ENCODE data around the gene MAGEA4.

Gene MAGEA4

GRCh38 chrX:151921866-151922265 lies 9.2 kb downstream of the MAGEA4 start:
- no peaks in the 10 kb centered on the region for H3K36me3 ChIP-seq (ENCODE audit: control insufficient read depth in 2 of 2, insufficient read depth in 2 of 2, low read length in 2 of 2)
- no peaks in the 10 kb centered on the region for H3K27me3 ChIP-seq (ENCODE audit: control insufficient read depth in 2 of 2, insufficient read depth in 2 of 2, low read length in 2 of 2)
- no peaks in the 10 kb centered on the region for H3K4me1 ChIP-seq (ENCODE audit: control insufficient read depth in 2 of 2, insufficient read depth in 2 of 2, low read length in 2 of 2)
- H3K4me3 ChIP-seq (ENCODE audit: low read length in 2 of 2): no peak overlapping the region
- no peak overlapping the region for H3K9ac ChIP-seq (ENCODE audit: low read depth in 1 of 2, low read length in 2 of 2)
- H3K27ac ChIP-seq (ENCODE audit: low read depth in 2 of 2, low read length in 2 of 2): no peak overlapping the region
- H3K9me3 ChIP-seq (ENCODE audit: control insufficient read depth in 2 of 2, low read length in 2 of 2): no peaks in the 10 kb centered on the region

GRCh38 chrX:151922692-151923091 lies 10.0 kb downstream of the MAGEA4 start:
- Histone ChIP-seq H3K27ac (ENCODE audit: low read depth in 2 of 2, low read length in 2 of 2) (no peak overlapping the region), H3K9me3 (ENCODE audit: control insufficient read depth in 2 of 2, low read length in 2 of 2) (no peaks in the 10 kb centered on the region), H3K27me3 (ENCODE audit: control insufficient read depth in 2 of 2, insufficient read depth in 2 of 2, low read length in 2 of 2) (no peaks in the 10 kb centered on the region), H3K9ac (ENCODE audit: low read depth in 1 of 2, low read length in 2 of 2) (no peak overlapping the region), H3K4me3 (ENCODE audit: low read length in 2 of 2) (no peak overlapping the region), H3K4me1 (ENCODE audit: control insufficient read depth in 2 of 2, insufficient read depth in 2 of 2, low read length in 2 of 2) (no peaks in the 10 kb centered on the region), H3K36me3 (ENCODE audit: control insufficient read depth in 2 of 2, insufficient read depth in 2 of 2, low read length in 2 of 2) (no peaks in the 10 kb centered on the region)

- H3K4me1 ChIP-seq (ENCODE audit: control insufficient read depth in 2 of 2, insufficient read depth in 2 of 2, low read length in 2 of 2): no peaks in the 10 kb centered on the region
- no peak overlapping the region for H3K4me3 ChIP-seq (ENCODE audit: low read length in 2 of 2)
- no peaks in the 10 kb centered on the region for H3K27me3 ChIP-seq (ENCODE audit: control insufficient read depth in 2 of 2, insufficient read depth in 2 of 2, low read length in 2 of 2)
- H3K36me3 ChIP-seq (ENCODE audit: control insufficient read depth in 2 of 2, insufficient read depth in 2 of 2, low read length in 2 of 2): no peaks in the 10 kb centered on the region
- no peak overlapping the region for H3K27ac ChIP-seq (ENCODE audit: low read depth in 2 of 2, low read length in 2 of 2)
- H3K9me3 ChIP-seq (ENCODE audit: control insufficient read depth in 2 of 2, low read length in 2 of 2): no peaks in the 10 kb centered on the region
- H3K9ac ChIP-seq (ENCODE audit: low read depth in 1 of 2, low read length in 2 of 2): no peak overlapping the region
These were observed 11.0 kb downstream of the MAGEA4 start for GRCh38 chrX:151923648-151924047.

DNA sequence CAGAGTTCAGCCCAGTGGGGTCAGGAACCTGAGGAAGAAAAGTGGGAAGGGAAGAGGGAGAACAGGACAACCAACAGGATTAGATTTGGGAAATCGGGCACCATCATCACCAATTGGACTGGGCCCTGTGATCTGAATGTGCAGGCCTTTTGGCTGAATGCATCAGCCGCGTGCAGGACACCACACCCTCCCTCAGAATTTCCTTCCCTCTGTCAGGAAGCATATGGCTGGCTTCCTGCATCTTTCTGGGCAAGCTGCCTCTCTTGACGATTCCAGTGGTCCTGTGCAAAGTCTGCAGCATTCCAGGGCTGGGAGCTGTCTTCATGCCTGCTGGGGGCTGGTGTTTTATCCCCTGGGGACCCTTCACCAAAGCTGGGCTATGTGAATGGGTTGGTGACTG lies 16.4 kb downstream of the MAGEA4 start:
- Histone ChIP-seq H3K27me3 (ENCODE audit: control insufficient read depth in 2 of 2, insufficient read depth in 2 of 2, low read length in 2 of 2) (no peaks in the 10 kb centered on the region), H3K9ac (ENCODE audit: low read depth in 1 of 2, low read length in 2 of 2) (no peak overlapping the region), H3K4me3 (ENCODE audit: low read length in 2 of 2) (no peak overlapping the region), H3K4me1 (ENCODE audit: control insufficient read depth in 2 of 2, insufficient read depth in 2 of 2, low read length in 2 of 2) (no peaks in the 10 kb centered on the region), H3K9me3 (ENCODE audit: control insufficient read depth in 2 of 2, low read length in 2 of 2) (no peaks in the 10 kb centered on the region), H3K27ac (ENCODE audit: low read depth in 2 of 2, low read length in 2 of 2) (no peak overlapping the region), H3K36me3 (ENCODE audit: control insufficient read depth in 2 of 2, insufficient read depth in 2 of 2, low read length in 2 of 2) (no peaks in the 10 kb centered on the region)

- Histone ChIP-seq H3K27me3 (ENCODE audit: control insufficient read depth in 2 of 2, insufficient read depth in 2 of 2, low read length in 2 of 2) (no peaks in the 10 kb centered on the region), H3K4me1 (ENCODE audit: control insufficient read depth in 2 of 2, insufficient read depth in 2 of 2, low read length in 2 of 2) (no peaks in the 10 kb centered on the region), H3K4me3 (ENCODE audit: low read length in 2 of 2) (no peak overlapping the region), H3K36me3 (ENCODE audit: control insufficient read depth in 2 of 2, insufficient read depth in 2 of 2, low read length in 2 of 2) (no peaks in the 10 kb centered on the region), H3K9ac (ENCODE audit: low read depth in 1 of 2, low read length in 2 of 2) (no peak overlapping the region), H3K9me3 (ENCODE audit: control insufficient read depth in 2 of 2, low read length in 2 of 2) (no peaks in the 10 kb centered on the region), H3K27ac (ENCODE audit: low read depth in 2 of 2, low read length in 2 of 2) (no peak overlapping the region)
These were observed 22.7 kb downstream of the MAGEA4 start for GRCh38 chrX:151935358-151935757.

DNA sequence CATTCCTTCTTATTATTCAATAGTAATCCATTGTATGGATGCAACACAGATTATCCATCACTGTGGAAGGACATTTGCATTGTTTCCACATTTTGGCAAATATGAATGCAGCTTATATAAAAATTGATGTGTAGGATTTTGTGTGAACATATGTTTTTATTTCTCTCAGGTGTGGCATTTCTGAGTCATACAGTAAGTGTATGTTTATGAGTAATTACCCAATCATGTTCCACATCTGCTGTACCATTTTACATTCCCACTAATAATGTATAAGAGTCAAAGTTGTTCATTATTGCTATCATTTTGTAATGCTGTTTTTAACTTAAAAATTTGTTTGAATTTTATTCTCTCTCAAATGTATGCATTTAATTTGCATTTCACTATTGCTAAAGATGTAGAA lies 25.5 kb downstream of the MAGEA4 start:
- H3K27me3 ChIP-seq (ENCODE audit: control insufficient read depth in 2 of 2, insufficient read depth in 2 of 2, low read length in 2 of 2): no peaks in the 10 kb centered on the region
- H3K9me3 ChIP-seq (ENCODE audit: control insufficient read depth in 2 of 2, low read length in 2 of 2): no peaks in the 10 kb centered on the region
- H3K9ac ChIP-seq (ENCODE audit: low read depth in 1 of 2, low read length in 2 of 2): no peak overlapping the region
- H3K4me3 ChIP-seq (ENCODE audit: low read length in 2 of 2): no peak overlapping the region
- H3K36me3 ChIP-seq (ENCODE audit: control insufficient read depth in 2 of 2, insufficient read depth in 2 of 2, low read length in 2 of 2): no peaks in the 10 kb centered on the region
- H3K4me1 ChIP-seq (ENCODE audit: control insufficient read depth in 2 of 2, insufficient read depth in 2 of 2, low read length in 2 of 2): no peaks in the 10 kb centered on the region
- H3K27ac ChIP-seq (ENCODE audit: low read depth in 2 of 2, low read length in 2 of 2): no peak overlapping the region

GRCh38 chrX:151954730-151955129 lies 42.0 kb downstream of the MAGEA4 start:
- Histone ChIP-seq H3K36me3 (ENCODE audit: control insufficient read depth in 2 of 2, insufficient read depth in 2 of 2, low read length in 2 of 2) (peaks cover 5 to 6% of the 10 kb centered on the region in 2 donors), H3K9me3 (ENCODE audit: control insufficient read depth in 2 of 2, low read length in 2 of 2) (no peaks in the 10 kb centered on the region), H3K4me3 (ENCODE audit: low read length in 2 of 2) (no peak overlapping the region)

DNA sequence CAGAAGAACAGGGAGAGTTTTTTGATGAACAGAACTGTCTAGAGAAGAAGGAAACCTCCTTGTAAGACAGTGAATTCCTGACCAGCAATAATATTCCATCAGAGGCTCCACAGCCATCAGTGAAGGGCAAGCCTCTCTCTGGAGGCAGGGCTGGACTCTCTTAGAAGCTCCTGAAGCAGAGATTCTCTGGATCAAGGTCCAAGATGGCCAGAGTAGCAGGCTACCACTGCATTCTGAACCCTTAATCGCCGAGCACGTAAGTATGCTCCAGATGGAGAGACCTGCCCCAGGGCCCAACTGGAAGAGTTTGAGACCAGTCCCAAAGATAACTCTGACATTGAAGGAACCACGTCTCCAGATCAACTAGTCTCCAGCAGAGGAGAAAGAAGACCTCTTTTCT lies 45.4 kb downstream of the MAGEA4 start:
- Histone ChIP-seq H3K4me3 (ENCODE audit: low read length in 2 of 2) (no peak overlapping the region), H3K27ac (ENCODE audit: low read depth in 2 of 2, low read length in 2 of 2) (no peak overlapping the region), H3K4me1 (ENCODE audit: control insufficient read depth in 2 of 2, insufficient read depth in 2 of 2, low read length in 2 of 2) (no peaks in the 10 kb centered on the region), H3K9me3 (ENCODE audit: control insufficient read depth in 2 of 2, low read length in 2 of 2) (no peaks in the 10 kb centered on the region), H3K9ac (ENCODE audit: low read depth in 1 of 2, low read length in 2 of 2) (no peak overlapping the region), H3K36me3 (ENCODE audit: control insufficient read depth in 2 of 2, insufficient read depth in 2 of 2, low read length in 2 of 2) (peaks cover 5 to 6% of the 10 kb centered on the region in 2 donors), H3K27me3 (ENCODE audit: control insufficient read depth in 2 of 2, insufficient read depth in 2 of 2, low read length in 2 of 2) (no peaks in the 10 kb centered on the region)

More at GRCh38 chrX:151954730-151955129, 42.0 kb downstream of the MAGEA4 start:
- no peak overlapping the region for H3K27ac ChIP-seq (ENCODE audit: low read depth in 2 of 2, low read length in 2 of 2)
- no peaks in the 10 kb centered on the region for H3K27me3 ChIP-seq (ENCODE audit: control insufficient read depth in 2 of 2, insufficient read depth in 2 of 2, low read length in 2 of 2)
- no peak overlapping the region for H3K9ac ChIP-seq (ENCODE audit: low read depth in 1 of 2, low read length in 2 of 2)
- no peaks in the 10 kb centered on the region for H3K4me1 ChIP-seq (ENCODE audit: control insufficient read depth in 2 of 2, insufficient read depth in 2 of 2, low read length in 2 of 2)

DNA sequence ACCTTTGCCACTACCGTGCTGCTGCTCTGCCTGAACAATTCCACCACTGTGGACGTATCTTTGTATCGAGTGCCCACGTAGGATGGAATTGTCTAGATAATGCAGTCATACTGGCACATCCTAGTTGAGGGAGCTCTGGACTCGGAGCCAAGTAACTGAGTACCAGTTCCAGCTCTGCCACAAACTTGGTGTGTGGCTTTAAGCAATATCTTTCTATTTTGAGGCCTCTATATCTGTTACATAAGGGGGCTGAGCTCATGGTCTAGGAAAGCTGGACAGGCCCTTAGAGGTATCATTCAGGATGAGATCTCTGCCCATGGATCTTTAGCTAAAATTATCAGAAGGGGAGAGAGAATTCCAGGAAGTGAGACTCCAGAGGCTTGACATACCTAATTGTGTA lies 49.3 kb downstream of the MAGEA4 start:
- H3K9ac ChIP-seq (ENCODE audit: low read depth in 1 of 2, low read length in 2 of 2): no peak overlapping the region
- H3K4me1 ChIP-seq (ENCODE audit: control insufficient read depth in 2 of 2, insufficient read depth in 2 of 2, low read length in 2 of 2): no peaks in the 10 kb centered on the region
- H3K27me3 ChIP-seq (ENCODE audit: control insufficient read depth in 2 of 2, insufficient read depth in 2 of 2, low read length in 2 of 2): no peaks in the 10 kb centered on the region
- H3K27ac ChIP-seq (ENCODE audit: low read depth in 2 of 2, low read length in 2 of 2): no peak overlapping the region
- peaks cover 0 to 6% of the 10 kb centered on the region in 2 donors for H3K36me3 ChIP-seq (ENCODE audit: control insufficient read depth in 2 of 2, insufficient read depth in 2 of 2, low read length in 2 of 2)
- no peak overlapping the region for H3K4me3 ChIP-seq (ENCODE audit: low read length in 2 of 2)
- H3K9me3 ChIP-seq (ENCODE audit: control insufficient read depth in 2 of 2, low read length in 2 of 2): no peaks in the 10 kb centered on the region

DNA sequence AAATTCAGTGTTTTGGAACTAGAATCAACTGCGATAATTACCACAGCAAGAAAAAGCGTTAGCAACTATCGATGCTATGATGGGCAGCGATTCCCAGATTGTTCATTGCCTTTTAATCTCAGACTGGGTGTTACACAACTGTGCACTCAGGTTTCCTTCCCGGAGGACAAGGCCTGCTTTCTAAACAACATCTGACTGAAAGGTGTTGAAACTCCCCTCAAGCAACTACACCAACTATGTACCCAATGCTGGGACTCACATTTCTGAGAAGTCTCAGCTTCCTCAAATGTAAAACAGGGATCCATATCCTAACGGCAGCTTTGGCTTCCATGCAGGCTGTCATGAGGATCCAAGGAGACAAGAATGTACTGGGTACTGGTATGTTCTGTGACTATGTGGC lies 53.5 kb downstream of the MAGEA4 start:
- no peak overlapping the region for H3K4me3 ChIP-seq (ENCODE audit: low read length in 2 of 2)
- H3K36me3 ChIP-seq (ENCODE audit: control insufficient read depth in 2 of 2, insufficient read depth in 2 of 2, low read length in 2 of 2): peaks cover 2 to 10% of the 10 kb centered on the region in 2 donors
- H3K27ac ChIP-seq (ENCODE audit: low read depth in 2 of 2, low read length in 2 of 2): no peak overlapping the region
- no peaks in the 10 kb centered on the region for H3K9me3 ChIP-seq (ENCODE audit: control insufficient read depth in 2 of 2, low read length in 2 of 2)
- no peaks in the 10 kb centered on the region for H3K27me3 ChIP-seq (ENCODE audit: control insufficient read depth in 2 of 2, insufficient read depth in 2 of 2, low read length in 2 of 2)
- H3K9ac ChIP-seq (ENCODE audit: low read depth in 1 of 2, low read length in 2 of 2): no peak overlapping the region
- no peaks in the 10 kb centered on the region for H3K4me1 ChIP-seq (ENCODE audit: control insufficient read depth in 2 of 2, insufficient read depth in 2 of 2, low read length in 2 of 2)

DNA sequence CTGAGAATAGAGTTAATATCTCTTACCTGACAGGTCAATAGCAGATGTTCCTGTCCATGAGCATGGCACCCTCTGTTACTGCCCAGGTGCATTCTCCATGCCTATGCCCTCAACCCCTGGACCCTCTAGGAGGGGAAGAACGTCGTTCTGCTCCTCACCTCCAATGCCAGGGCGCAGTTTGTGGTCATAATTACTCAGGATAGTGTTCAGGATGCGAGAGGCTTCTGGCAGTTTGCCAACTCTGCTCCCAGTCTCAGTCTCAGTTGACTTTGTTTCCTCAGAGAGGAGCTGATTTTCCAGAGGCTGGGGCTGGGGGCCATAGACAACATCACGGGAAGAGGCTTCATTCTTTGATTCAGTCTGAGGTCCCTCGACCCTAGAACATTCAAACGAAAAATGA lies 57.3 kb downstream of the MAGEA4 start:
- H3K9ac ChIP-seq (ENCODE audit: low read depth in 1 of 2, low read length in 2 of 2): no peak overlapping the region
- peaks cover 0 to 3% of the 10 kb centered on the region in 2 donors for H3K27me3 ChIP-seq (ENCODE audit: control insufficient read depth in 2 of 2, insufficient read depth in 2 of 2, low read length in 2 of 2)
- no peaks in the 10 kb centered on the region for H3K9me3 ChIP-seq (ENCODE audit: control insufficient read depth in 2 of 2, low read length in 2 of 2)
- H3K4me1 ChIP-seq (ENCODE audit: control insufficient read depth in 2 of 2, insufficient read depth in 2 of 2, low read length in 2 of 2): no peaks in the 10 kb centered on the region
- peaks cover 2 to 10% of the 10 kb centered on the region in 2 donors for H3K36me3 ChIP-seq (ENCODE audit: control insufficient read depth in 2 of 2, insufficient read depth in 2 of 2, low read length in 2 of 2)
- H3K4me3 ChIP-seq (ENCODE audit: low read length in 2 of 2): no peak overlapping the region
- H3K27ac ChIP-seq (ENCODE audit: low read depth in 2 of 2, low read length in 2 of 2): no peak overlapping the region
